HepG2 (cell line): ENCODE measurements around the gene PLCL2. TPM values are rescaled to one million over a fixed set of nuclear protein-coding genes. Genes with fewer than 3 reads are reported as not detected.

Experiments used
- ATAC-seq: fragments of 200-7000 bp; cut with Tn5 transposase; 3 replicates; pipeline ENCODE4 v1.9.1; 2020; ENCODE audit warnings: mild to moderate bottlenecking, moderate library complexity
- BruUV-seq: library from RNA; stranded (reverse); fragments of 400-500 nt; replicated peaks from 2 replicates; lab custom pipeline; 2021; lab: Mats Ljungman, UMichigan
- CTCF ChIA-PET: fragments of 300-600 bp; formaldehyde crosslinking; extraction: SDS; loops from one replicate; lab custom pipeline; 2021; ENCODE audit warnings: low total read pairs, inconsistent platforms, low intra/inter-chr PET ratio; lab: Yijun Ruan, JAX
- POLR2A ChIA-PET: fragments of 350-600 bp; sonication (Branson Sonifier 250); formaldehyde crosslinking; loops from one replicate; lab custom pipeline; 2020; ENCODE audit warnings: antibody characterized with exemption, inconsistent platforms; lab: Yijun Ruan, JAX
- DNase-seq: peaks from one replicate; pipeline ENCODE4 v3.0.0-alpha.2; 2015; ENCODE audit warnings: low spot score
- FAIRE-seq: peaks from 3 replicates; lab custom pipeline; 2011; peaks lifted over from hg19 to GRCh38; lab: Jason Lieb, UNC
- H2AFZ ChIP-seq: one replicate; pipeline ENCODE4 v1.6.1; 2011; ENCODE audit warnings: low read length, inconsistent platforms
- H3K27ac ChIP-seq: fragments of 300-600 bp; 3 replicates; pipeline ENCODE4 v1.8.0; 2011; ENCODE audit warnings: mixed run types, mild to moderate bottlenecking, mixed read lengths, low read length, inconsistent platforms; ENCODE audit not compliant: insufficient read depth; ENCODE audit errors: extremely low read length
- H3K27me3 ChIP-seq, 2 experiments: fragments of 200-600 bp in 1 of 2; 2 replicates in 1 of 2; 3 replicates in 1 of 2; pipeline versions ENCODE4 v1.6.0 to v1.8.0; 2011; ENCODE audit warnings: low read length in 2 of 2, mild to moderate bottlenecking in 2 of 2, moderate library complexity in 2 of 2, inconsistent platforms in 1 of 2; ENCODE audit not compliant: insufficient read depth in 2 of 2, control insufficient read depth in 1 of 2
- H3K36me3 ChIP-seq, 2 experiments: fragments of 200-600 bp in 1 of 2; replicated peaks in 1 of 2; 2 replicates in 1 of 2; 3 replicates in 1 of 2; pipeline versions ENCODE4 v1.5.1 to v1.8.0; 2011; ENCODE audit warnings: low read length in 2 of 2, inconsistent platforms in 1 of 2; ENCODE audit not compliant: insufficient read depth in 2 of 2, control insufficient read depth in 1 of 2
- H3K4me1 ChIP-seq: 2 replicates; pipeline ENCODE4 v1.5.1; 2012; ENCODE audit warnings: low read length, inconsistent platforms; ENCODE audit not compliant: insufficient read depth
- H3K4me2 ChIP-seq: 2 replicates; pipeline ENCODE4 v1.6.0; 2011; ENCODE audit warnings: low read depth, low read length, inconsistent platforms
- H3K4me3 ChIP-seq, 3 experiments: fragments of 200-600 bp in 1 of 3; sonication (generic), shearing (Covaris generic) in 1 of 3; replicated peaks in 1 of 3; 2 replicates each; pipeline ENCODE4 v1.5.1; 2011 to 2016; ENCODE audit warnings: low read length in 3 of 3, inconsistent platforms in 2 of 3, low read depth in 2 of 3, mild to moderate bottlenecking in 2 of 3, control low read depth in 1 of 3, mixed read lengths in 1 of 3; ENCODE audit not compliant: insufficient read depth in 1 of 3
- H3K79me2 ChIP-seq: one replicate; pipeline ENCODE4 v1.6.1; 2011; ENCODE audit warnings: low read length, inconsistent platforms; ENCODE audit not compliant: insufficient read depth
- H3K9ac ChIP-seq: 2 replicates; pipeline ENCODE4 v1.6.0; 2011; ENCODE audit warnings: mild to moderate bottlenecking, low read depth, low read length, inconsistent platforms; ENCODE audit not compliant: insufficient read depth
- H3K9me3 ChIP-seq: 2 replicates; pipeline ENCODE4 v1.5.1; 2012; ENCODE audit warnings: mild to moderate bottlenecking, low read length
- H4K20me1 ChIP-seq: 2 replicates; pipeline ENCODE4 v1.6.0; 2011; ENCODE audit warnings: inconsistent platforms, mild to moderate bottlenecking, low read length, moderate library complexity; ENCODE audit not compliant: insufficient read depth
- ADNP ChIP-seq: sonication (generic); formaldehyde crosslinking; IDR thresholded peaks from 2 replicates; pipeline ENCODE4 v1.4.0; 2020; ENCODE audit warnings: missing genetic modification reagents
- CREB1 ChIP-seq, 2 experiments: fragments of 450-650 bp in 1 of 2; IDR thresholded peaks; 2 replicates each; pipeline ENCODE4 v1.6.1; 2016 to 2017; ENCODE audit warnings: control low read depth in 1 of 2, mild to moderate bottlenecking in 1 of 2, missing compliant biosample characterization in 1 of 2, missing genetic modification characterization in 1 of 2
- FOSL2 ChIP-seq: sonication (generic); formaldehyde crosslinking; IDR thresholded peaks from 2 replicates; pipeline ENCODE4 v1.4.0; 2020; ENCODE audit warnings: missing genetic modification reagents
- GTF3A ChIP-seq: sonication (generic); formaldehyde crosslinking; conservative IDR thresholded peaks from 2 replicates; pipeline ENCODE4 v1.4.0; 2020; ENCODE audit warnings: mild to moderate bottlenecking, missing genetic modification reagents
- KDM5B ChIP-seq: sonication (generic); formaldehyde crosslinking; IDR thresholded peaks from 2 replicates; pipeline ENCODE4 v1.4.0; 2020; ENCODE audit warnings: missing genetic modification reagents, mild to moderate bottlenecking, borderline replicate concordance
- MED1 ChIP-seq: sonication (generic); formaldehyde crosslinking; IDR thresholded peaks from 2 replicates; pipeline ENCODE4 v1.4.0; 2020; ENCODE audit warnings: missing genetic modification reagents
- PCBP2 ChIP-seq: fragments of 200-400 bp; formaldehyde crosslinking; optimal IDR thresholded peaks from 2 replicates; pipeline ENCODE3; 2018; ENCODE audit warnings: low read length, low read depth; ENCODE audit not compliant: poor library complexity, severe bottlenecking
- SRSF1 ChIP-seq: fragments of 200-400 bp; formaldehyde crosslinking; optimal IDR thresholded peaks from 2 replicates; pipeline ENCODE3; 2017; ENCODE audit warnings: mild to moderate bottlenecking, low read depth, low read length, moderate library complexity
- TARDBP ChIP-seq: sonication (generic); formaldehyde crosslinking; IDR thresholded peaks from 2 replicates; pipeline ENCODE4 v1.8.0; 2022; ENCODE audit warnings: mild to moderate bottlenecking, missing genetic modification reagents
- TBX3 ChIP-seq: fragments of 450-650 bp; IDR thresholded peaks from 2 replicates; pipeline ENCODE4 v1.6.1; 2017; ENCODE audit warnings: antibody characterized with exemption, mild to moderate bottlenecking, inconsistent platforms, borderline replicate concordance
- TEAD3 ChIP-seq: optimal IDR thresholded peaks from 2 replicates; pipeline ENCODE3; 2016; ENCODE audit warnings: borderline replicate concordance
- ZFAT ChIP-seq: sonication (generic); formaldehyde crosslinking; conservative IDR thresholded peaks from 2 replicates; pipeline ENCODE4 v1.8.1; 2023; ENCODE audit warnings: missing genetic modification reagents, inconsistent platforms
- ZFP36L2 ChIP-seq: sonication (generic); formaldehyde crosslinking; IDR thresholded peaks from 2 replicates; pipeline ENCODE4 v1.4.0; 2020; ENCODE audit warnings: missing genetic modification reagents
- ZNF335 ChIP-seq: sonication (generic); formaldehyde crosslinking; IDR thresholded peaks from 2 replicates; pipeline ENCODE4 v1.4.0; 2020; ENCODE audit warnings: missing genetic modification reagents
- ZNF343 ChIP-seq: sonication (generic); formaldehyde crosslinking; IDR thresholded peaks from 2 replicates; pipeline ENCODE4 v1.4.0; 2020; ENCODE audit warnings: mild to moderate bottlenecking, missing genetic modification reagents
- ZNF430 ChIP-seq: sonication (generic); formaldehyde crosslinking; IDR thresholded peaks from 2 replicates; pipeline ENCODE4 v1.9.0; 2021; ENCODE audit warnings: mild to moderate bottlenecking, missing genetic modification reagents
- WGBS: methylation state at CpG from one replicate; pipeline ENCODE4 v1.1.6; 2017; ENCODE audit warnings: low lambda C conversion rate; 5-methylcytosine and 5-hydroxymethylcytosine counted together
- in situ Hi-C: cut with HindIII; loops from 2 replicates; pipeline ENCODE4 v1.10.0; 2017; ENCODE audit warnings: low pct_unique_long_range_greater_than_20kb; ENCODE audit not compliant: extremely low pct_ligation_motif_present
- intact Hi-C: fragments of 100-400 bp; cut with micrococcal nuclease; formaldehyde crosslinking; loops from one replicate; pipeline ENCODE4 v1.10.0; 2022; ENCODE audit not compliant: unreplicated experiment
- polyA plus RNA-seq, 8 experiments: library from polyadenylated mRNA; depleted of rRNA in 3 of 8; stranded (reverse) in 7 of 8; unstranded in 1 of 8; fragments of >200 nt; fragmentation: Illumina TruSeq in 4 of 8; extraction: Trizol in 4 of 8; gene quantifications; 2 replicates each; pipeline versions ENCODE4 v1.2.1 to v1.2.3, GENCODE V29; 2011 to 2016; ENCODE audit warnings: low read depth in 4 of 8, missing spikeins in 1 of 8, mixed read lengths in 1 of 8; ENCODE audit not compliant: insufficient read depth in 1 of 8
- total RNA-seq, 5 experiments: library from RNA; depleted of rRNA; stranded (reverse); fragments of >200 nt; fragmentation: Illumina TruSeq; extraction: Trizol; gene quantifications; 2 replicates each; pipeline ENCODE4 v1.2.3, GENCODE V29; 2016; ENCODE audit warnings: low read depth in 1 of 5
- TF ChIP-seq, protein P1 (sequence below): sonication (generic); formaldehyde crosslinking; IDR thresholded peaks from 2 replicates; pipeline ENCODE4 v1.4.0; 2020; ENCODE audit warnings: missing genetic modification reagents

PLCL2 gene
- total and polyA plus RNA-seq, 2 of the 13 experiments (the other 11 are each of a cell fraction or from before 2014, with no cell fraction given), result not detected

DNA sequence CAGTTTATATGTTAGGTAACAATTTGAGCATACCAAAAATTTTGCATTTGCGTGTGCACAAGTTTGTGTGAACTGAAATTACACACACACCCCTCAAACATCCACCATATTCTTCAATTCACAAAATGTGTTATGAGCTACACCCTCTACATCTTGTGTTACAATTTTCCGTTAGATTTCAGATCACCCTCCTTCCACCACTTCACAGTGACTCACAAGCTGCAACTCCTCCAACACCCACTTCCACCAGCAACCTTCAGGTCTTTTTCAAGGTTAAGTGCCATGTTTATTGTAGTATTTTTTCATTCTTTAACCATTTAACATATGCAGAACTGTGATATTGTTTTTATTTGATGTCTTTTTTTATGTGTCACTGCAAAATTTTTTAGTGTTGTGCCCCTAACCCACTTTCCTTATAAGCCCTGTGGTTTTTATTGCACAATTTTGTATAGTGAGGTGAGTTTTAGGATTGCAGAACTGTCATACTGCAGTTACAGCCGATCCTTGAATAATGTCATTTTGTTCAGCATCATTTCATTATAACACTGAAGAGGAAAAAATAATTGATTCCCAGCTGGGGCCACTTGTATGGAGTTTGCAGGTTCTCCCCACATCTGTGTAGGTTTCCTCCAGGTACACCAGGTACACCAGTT, 148.9 kb downstream of the PLCL2 start:
- intact Hi-C loops, result loop anchor here (5.0 kb wide), 1 partner anchor 199 kb away; no protein-coding TSS in a partner anchor
- WGBS, result 3% methylated on average over 3 of the region's 3 CpGs
- no peak for ATAC-seq

More for the DNA sequence above, 148.9 kb downstream of the PLCL2 start:
- H3K4me3 ChIP-seq, result no peak overlapping the region
- POLR2A ChIA-PET, result no interaction called here
- BruUV-seq, result no TSS peak
- H3K27me3 ChIP-seq, result peaks cover 0 to 3% of the 10 kb centered on the region in 2 experiments; a peak in 1 of 5 replicates
- no peak overlapping the region for H3K27ac ChIP-seq
- H3K4me2 ChIP-seq, result no peak overlapping the region
- no peaks in the 10 kb centered on the region for H4K20me1 ChIP-seq
- H3K9me3 ChIP-seq, result no peaks in the 10 kb centered on the region
- DNase-seq, result no peak
- no peaks in the 10 kb centered on the region for H3K79me2 ChIP-seq
- CTCF ChIA-PET, result no interaction called here
- no peak overlapping the region for H2AFZ ChIP-seq
- no peak overlapping the region for H3K9ac ChIP-seq
- no peaks in the 10 kb centered on the region for H3K36me3 ChIP-seq
- in situ Hi-C loops, result loop anchor here (25.0 kb wide), 1 partner anchor 421 kb away; the partner anchor contains the start of gene DAZL
- no peaks in the 10 kb centered on the region for H3K4me1 ChIP-seq
- FAIRE-seq, result no peak
- TF ChIP-seq FOSL2 (CRISPR knock-in tag) (no peak), GTF3A (no peak), TARDBP (CRISPR knock-in tag) (no peak), ZFP36L2 (no peak), TEAD3 (no peak), ZFAT (no peak), PCBP2 (no peak), ZNF335 (CRISPR knock-in tag) (no peak), ZNF343 (CRISPR knock-in tag) (no peak), KDM5B (CRISPR knock-in tag) (no peak), ZNF430 (CRISPR knock-in tag) (no peak), MED1 (CRISPR knock-in tag) (no peak), CREB1 (IDR thresholded peaks at IDR 0.05) (no peak), CREB1 (CRISPR knock-in tag; IDR thresholded peaks at IDR 0.05) (no peak), SRSF1 (no peak), TBX3 (no peak), ADNP (CRISPR knock-in tag) (no peak)
- TF ChIP-seq, protein P1, sequence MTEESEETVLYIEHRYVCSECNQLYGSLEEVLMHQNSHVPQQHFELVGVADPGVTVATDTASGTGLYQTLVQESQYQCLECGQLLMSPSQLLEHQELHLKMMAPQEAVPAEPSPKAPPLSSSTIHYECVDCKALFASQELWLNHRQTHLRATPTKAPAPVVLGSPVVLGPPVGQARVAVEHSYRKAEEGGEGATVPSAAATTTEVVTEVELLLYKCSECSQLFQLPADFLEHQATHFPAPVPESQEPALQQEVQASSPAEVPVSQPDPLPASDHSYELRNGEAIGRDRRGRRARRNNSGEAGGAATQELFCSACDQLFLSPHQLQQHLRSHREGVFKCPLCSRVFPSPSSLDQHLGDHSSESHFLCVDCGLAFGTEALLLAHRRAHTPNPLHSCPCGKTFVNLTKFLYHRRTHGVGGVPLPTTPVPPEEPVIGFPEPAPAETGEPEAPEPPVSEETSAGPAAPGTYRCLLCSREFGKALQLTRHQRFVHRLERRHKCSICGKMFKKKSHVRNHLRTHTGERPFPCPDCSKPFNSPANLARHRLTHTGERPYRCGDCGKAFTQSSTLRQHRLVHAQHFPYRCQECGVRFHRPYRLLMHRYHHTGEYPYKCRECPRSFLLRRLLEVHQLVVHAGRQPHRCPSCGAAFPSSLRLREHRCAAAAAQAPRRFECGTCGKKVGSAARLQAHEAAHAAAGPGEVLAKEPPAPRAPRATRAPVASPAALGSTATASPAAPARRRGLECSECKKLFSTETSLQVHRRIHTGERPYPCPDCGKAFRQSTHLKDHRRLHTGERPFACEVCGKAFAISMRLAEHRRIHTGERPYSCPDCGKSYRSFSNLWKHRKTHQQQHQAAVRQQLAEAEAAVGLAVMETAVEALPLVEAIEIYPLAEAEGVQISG (CRISPR knock-in tag), result no peak
